HFFc6 (cell line): Measurements from ENCODE around the gene TOMM7. TPM values are rescaled to one million over a fixed set of nuclear protein-coding genes. Genes with fewer than 3 reads are reported as not detected.

ENCODE experiments used
- DNase-seq: peaks from one replicate; pipeline ENCODE4 v3.0.0-alpha.2; 2018
- H3K27ac Mint-ChIP-seq: 2 replicates; pipeline ENCODE4 v1.8.0; 2020; ENCODE audit warnings: mild to moderate bottlenecking, mixed read lengths
- H3K27me3 Mint-ChIP-seq: 2 replicates; pipeline ENCODE4 v1.8.0; 2021; ENCODE audit warnings: mild to moderate bottlenecking, moderate library complexity, mixed read lengths; ENCODE audit not compliant: insufficient read depth
- H3K36me3 Mint-ChIP-seq: 2 replicates; pipeline ENCODE4 v1.8.0; 2021; ENCODE audit warnings: low read depth, mixed read lengths
- H3K4me1 Mint-ChIP-seq: 2 replicates; pipeline ENCODE4 v1.8.0; 2020; ENCODE audit warnings: low read depth, mixed read lengths
- H3K4me3 Mint-ChIP-seq: 2 replicates; pipeline ENCODE4 v1.8.0; 2020; ENCODE audit warnings: mild to moderate bottlenecking, moderate library complexity, mixed read lengths
- H3K9me3 Mint-ChIP-seq: 2 replicates; pipeline ENCODE4 v1.8.0; 2020; ENCODE audit warnings: mild to moderate bottlenecking, mixed read lengths
- total RNA-seq, 6 experiments: library from RNA; stranded (reverse); fragmentation: NEBNext Ultra II Directional; extraction: Animal tissue kit (Norgen Biotek cat#: 25700); gene quantifications; 2 replicates in 1 of 6; 3 replicates in 5 of 6; pipeline ENCODE4 v1.2.3, GENCODE V29; 2021
- TF ChIP-seq, protein P1 (sequence below): fragments of 200-600 bp; sonication (generic); IDR thresholded peaks from 2 replicates; pipeline ENCODE4 v1.5.0; 2021; ENCODE audit warnings: antibody characterized with exemption, mild to moderate bottlenecking

Gene TOMM7
- total RNA-seq, 6 experiments from 2014 or later: 234 to 372 (median 324) TPM

DNA sequence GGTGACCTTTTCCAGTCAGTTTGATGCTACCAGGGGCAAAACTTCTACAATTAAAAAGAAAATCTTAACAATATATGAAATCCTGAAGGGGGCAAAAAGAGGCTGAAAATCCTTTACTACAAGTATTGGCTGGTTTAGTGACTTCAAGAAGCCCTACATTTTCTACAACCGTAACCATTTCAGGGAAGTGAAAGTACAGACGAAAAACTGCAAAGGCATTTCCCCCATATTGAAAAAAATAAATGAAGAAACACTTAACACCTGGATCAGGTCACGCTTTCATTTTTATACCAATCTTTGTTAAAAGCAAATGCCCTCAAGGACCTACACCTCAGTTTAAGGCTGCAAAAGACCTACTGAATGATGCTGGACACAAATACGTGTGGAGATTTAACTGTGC lies 57.0 kb downstream of the TOMM7 start:
- H3K4me3 Mint-ChIP-seq: no peak overlapping the region
- H3K4me1 Mint-ChIP-seq: peaks cover 13% of the 10 kb centered on the region
- H3K9me3 Mint-ChIP-seq: no peaks in the 10 kb centered on the region; the same call in 1 of the 2 replicates
- TF ChIP-seq, protein P1, sequence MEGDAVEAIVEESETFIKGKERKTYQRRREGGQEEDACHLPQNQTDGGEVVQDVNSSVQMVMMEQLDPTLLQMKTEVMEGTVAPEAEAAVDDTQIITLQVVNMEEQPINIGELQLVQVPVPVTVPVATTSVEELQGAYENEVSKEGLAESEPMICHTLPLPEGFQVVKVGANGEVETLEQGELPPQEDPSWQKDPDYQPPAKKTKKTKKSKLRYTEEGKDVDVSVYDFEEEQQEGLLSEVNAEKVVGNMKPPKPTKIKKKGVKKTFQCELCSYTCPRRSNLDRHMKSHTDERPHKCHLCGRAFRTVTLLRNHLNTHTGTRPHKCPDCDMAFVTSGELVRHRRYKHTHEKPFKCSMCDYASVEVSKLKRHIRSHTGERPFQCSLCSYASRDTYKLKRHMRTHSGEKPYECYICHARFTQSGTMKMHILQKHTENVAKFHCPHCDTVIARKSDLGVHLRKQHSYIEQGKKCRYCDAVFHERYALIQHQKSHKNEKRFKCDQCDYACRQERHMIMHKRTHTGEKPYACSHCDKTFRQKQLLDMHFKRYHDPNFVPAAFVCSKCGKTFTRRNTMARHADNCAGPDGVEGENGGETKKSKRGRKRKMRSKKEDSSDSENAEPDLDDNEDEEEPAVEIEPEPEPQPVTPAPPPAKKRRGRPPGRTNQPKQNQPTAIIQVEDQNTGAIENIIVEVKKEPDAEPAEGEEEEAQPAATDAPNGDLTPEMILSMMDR: no peak
- no peak for DNase-seq
- H3K36me3 Mint-ChIP-seq: peaks cover 18% of the 10 kb centered on the region
- no peaks in the 10 kb centered on the region for H3K27me3 Mint-ChIP-seq
- no peak overlapping the region for H3K27ac Mint-ChIP-seq

Other genes starting within 250 kb of the TOMM7 start
- 10 to 100 TPM; 21.3 to 55.1 (median 50.0) TPM for gene IL6, start 95.6 kb downstream of the TOMM7 start, total RNA-seq
- 100 to 1,000 TPM in 1 of 6 experiments, 10 to 100 TPM in 5; 88.5 to 104 (median 95.0) TPM for gene HYCC1, start 191.3 kb upstream of the TOMM7 start, total RNA-seq